ENCODE measurements around the gene POLN. TPM values are rescaled to one million over a fixed set of nuclear protein-coding genes. Genes with fewer than 3 reads are reported as not detected.

Gene POLN
- total RNA-seq, 1 experiment from 2014 or later = 3.5 TPM

DNA sequence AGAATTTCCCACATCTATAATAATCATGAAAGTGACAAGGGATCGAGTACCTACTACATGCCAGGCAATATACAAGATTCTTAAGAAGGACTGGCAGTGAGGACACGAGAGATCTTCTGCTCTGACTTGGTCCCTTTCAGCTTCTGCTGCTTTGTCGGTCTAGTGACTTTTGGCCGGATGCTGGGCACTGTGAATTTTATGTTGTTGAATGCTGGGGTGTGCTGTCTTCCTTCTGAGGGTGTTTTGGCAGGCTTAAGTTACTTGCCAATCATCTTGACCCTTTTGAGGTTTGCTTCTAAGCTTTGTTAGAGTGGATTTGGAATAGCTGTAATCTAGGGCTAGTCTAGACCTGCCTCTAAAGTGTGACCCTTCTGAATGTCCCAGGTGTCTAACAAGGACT, 159.3 kb downstream of the POLN start (continued):
- TF ChIP-seq, protein P1, sequence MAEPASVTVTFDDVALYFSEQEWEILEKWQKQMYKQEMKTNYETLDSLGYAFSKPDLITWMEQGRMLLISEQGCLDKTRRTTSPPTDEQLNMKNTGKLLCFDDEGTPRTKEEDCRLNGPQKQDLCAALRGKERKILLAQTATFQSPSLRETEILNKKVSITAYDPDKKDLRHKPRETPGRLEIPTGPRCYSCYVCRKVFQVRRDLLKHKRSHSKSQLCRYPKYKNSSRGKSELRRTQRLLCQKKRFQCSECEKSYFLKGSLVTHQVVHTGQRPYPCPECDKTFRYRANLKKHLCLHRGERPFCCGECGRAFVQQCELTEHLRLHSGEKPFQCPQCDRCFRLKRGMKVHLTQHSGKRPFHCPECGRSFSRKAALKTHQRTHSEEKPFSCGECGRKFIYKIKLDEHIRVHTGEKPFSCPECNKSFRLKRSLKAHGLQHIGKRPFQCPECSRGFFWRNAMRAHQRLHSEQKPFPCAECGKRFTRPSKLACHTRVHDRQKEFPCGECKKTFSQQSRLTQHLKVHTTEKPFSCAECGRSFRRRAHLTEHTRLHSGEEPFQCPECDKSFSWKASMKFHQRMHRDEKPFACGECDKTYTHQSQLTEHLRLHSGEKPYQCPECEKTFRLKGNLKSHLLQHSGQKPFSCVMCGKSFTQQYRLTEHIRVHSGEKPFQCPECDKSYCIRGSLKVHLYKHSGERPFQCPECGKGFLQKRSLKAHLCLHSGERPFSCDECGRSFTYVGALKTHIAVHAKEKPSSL (CRISPR knock-in tag; conservative IDR thresholded peaks at IDR 0.05) = no peak
- TF ChIP-seq, protein P2, sequence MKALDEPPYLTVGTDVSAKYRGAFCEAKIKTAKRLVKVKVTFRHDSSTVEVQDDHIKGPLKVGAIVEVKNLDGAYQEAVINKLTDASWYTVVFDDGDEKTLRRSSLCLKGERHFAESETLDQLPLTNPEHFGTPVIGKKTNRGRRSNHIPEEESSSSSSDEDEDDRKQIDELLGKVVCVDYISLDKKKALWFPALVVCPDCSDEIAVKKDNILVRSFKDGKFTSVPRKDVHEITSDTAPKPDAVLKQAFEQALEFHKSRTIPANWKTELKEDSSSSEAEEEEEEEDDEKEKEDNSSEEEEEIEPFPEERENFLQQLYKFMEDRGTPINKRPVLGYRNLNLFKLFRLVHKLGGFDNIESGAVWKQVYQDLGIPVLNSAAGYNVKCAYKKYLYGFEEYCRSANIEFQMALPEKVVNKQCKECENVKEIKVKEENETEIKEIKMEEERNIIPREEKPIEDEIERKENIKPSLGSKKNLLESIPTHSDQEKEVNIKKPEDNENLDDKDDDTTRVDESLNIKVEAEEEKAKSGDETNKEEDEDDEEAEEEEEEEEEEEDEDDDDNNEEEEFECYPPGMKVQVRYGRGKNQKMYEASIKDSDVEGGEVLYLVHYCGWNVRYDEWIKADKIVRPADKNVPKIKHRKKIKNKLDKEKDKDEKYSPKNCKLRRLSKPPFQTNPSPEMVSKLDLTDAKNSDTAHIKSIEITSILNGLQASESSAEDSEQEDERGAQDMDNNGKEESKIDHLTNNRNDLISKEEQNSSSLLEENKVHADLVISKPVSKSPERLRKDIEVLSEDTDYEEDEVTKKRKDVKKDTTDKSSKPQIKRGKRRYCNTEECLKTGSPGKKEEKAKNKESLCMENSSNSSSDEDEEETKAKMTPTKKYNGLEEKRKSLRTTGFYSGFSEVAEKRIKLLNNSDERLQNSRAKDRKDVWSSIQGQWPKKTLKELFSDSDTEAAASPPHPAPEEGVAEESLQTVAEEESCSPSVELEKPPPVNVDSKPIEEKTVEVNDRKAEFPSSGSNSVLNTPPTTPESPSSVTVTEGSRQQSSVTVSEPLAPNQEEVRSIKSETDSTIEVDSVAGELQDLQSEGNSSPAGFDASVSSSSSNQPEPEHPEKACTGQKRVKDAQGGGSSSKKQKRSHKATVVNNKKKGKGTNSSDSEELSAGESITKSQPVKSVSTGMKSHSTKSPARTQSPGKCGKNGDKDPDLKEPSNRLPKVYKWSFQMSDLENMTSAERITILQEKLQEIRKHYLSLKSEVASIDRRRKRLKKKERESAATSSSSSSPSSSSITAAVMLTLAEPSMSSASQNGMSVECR (CRISPR knock-in tag; IDR thresholded peaks at IDR 0.05; ENCODE audit: borderline replicate concordance) = no peak
- TF ChIP-seq, protein P3, sequence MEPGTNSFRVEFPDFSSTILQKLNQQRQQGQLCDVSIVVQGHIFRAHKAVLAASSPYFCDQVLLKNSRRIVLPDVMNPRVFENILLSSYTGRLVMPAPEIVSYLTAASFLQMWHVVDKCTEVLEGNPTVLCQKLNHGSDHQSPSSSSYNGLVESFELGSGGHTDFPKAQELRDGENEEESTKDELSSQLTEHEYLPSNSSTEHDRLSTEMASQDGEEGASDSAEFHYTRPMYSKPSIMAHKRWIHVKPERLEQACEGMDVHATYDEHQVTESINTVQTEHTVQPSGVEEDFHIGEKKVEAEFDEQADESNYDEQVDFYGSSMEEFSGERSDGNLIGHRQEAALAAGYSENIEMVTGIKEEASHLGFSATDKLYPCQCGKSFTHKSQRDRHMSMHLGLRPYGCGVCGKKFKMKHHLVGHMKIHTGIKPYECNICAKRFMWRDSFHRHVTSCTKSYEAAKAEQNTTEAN (CRISPR knock-in tag; IDR thresholded peaks at IDR 0.05) = no peak
- TF ChIP-seq ELF4 (CRISPR knock-in tag; IDR thresholded peaks at IDR 0.05; ENCODE audit: low read depth) (no peak), OVOL2 (CRISPR knock-in tag; IDR thresholded peaks at IDR 0.05; ENCODE audit: borderline replicate concordance) (no peak)
- TF ChIP-seq, protein P4, sequence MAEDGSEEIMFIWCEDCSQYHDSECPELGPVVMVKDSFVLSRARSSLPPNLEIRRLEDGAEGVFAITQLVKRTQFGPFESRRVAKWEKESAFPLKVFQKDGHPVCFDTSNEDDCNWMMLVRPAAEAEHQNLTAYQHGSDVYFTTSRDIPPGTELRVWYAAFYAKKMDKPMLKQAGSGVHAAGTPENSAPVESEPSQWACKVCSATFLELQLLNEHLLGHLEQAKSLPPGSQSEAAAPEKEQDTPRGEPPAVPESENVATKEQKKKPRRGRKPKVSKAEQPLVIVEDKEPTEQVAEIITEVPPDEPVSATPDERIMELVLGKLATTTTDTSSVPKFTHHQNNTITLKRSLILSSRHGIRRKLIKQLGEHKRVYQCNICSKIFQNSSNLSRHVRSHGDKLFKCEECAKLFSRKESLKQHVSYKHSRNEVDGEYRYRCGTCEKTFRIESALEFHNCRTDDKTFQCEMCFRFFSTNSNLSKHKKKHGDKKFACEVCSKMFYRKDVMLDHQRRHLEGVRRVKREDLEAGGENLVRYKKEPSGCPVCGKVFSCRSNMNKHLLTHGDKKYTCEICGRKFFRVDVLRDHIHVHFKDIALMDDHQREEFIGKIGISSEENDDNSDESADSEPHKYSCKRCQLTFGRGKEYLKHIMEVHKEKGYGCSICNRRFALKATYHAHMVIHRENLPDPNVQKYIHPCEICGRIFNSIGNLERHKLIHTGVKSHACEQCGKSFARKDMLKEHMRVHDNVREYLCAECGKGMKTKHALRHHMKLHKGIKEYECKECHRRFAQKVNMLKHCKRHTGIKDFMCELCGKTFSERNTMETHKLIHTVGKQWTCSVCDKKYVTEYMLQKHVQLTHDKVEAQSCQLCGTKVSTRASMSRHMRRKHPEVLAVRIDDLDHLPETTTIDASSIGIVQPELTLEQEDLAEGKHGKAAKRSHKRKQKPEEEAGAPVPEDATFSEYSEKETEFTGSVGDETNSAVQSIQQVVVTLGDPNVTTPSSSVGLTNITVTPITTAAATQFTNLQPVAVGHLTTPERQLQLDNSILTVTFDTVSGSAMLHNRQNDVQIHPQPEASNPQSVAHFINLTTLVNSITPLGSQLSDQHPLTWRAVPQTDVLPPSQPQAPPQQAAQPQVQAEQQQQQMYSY (CRISPR knock-in tag; IDR thresholded peaks at IDR 0.05) = no peak

DNA sequence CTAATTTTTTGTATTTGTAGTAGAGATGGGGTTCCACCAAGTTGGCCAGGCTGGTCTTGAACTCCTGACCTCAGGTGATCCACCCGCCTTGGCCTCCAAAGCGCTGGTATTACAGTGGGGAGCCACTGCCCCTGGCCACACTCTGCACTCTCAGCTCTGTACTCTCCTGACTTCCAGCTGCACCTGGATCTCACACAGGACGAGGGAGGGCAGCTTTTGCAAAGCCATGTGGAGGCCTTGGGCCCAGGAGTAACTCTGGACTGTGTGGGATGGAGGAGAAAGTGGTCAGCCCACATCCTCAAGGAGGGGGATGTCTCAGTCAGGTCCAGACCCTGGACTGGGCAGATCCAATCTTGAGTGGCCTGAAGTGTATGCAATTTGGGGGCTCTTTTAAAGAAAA, 159.8 kb downstream of the POLN start:
- no peak for DNase-seq (ENCODE audit: low spot score)
- no peak for ATAC-seq
- Mint-ChIP-seq H3K27ac (no peak overlapping the region), H3K4me3 (no peak overlapping the region), H3K36me3 (no peaks in the 10 kb centered on the region), H3K4me1 (no peaks in the 10 kb centered on the region), H3K9me3 (no peaks in the 10 kb centered on the region), H3K27me3 (ENCODE audit: low read depth) (no peaks in the 10 kb centered on the region; the same call in none of the 2 replicates)
- ChIA-PET CTCF (no interaction called here), POLR2A (no interaction called here)
- TF ChIP-seq, protein P5, sequence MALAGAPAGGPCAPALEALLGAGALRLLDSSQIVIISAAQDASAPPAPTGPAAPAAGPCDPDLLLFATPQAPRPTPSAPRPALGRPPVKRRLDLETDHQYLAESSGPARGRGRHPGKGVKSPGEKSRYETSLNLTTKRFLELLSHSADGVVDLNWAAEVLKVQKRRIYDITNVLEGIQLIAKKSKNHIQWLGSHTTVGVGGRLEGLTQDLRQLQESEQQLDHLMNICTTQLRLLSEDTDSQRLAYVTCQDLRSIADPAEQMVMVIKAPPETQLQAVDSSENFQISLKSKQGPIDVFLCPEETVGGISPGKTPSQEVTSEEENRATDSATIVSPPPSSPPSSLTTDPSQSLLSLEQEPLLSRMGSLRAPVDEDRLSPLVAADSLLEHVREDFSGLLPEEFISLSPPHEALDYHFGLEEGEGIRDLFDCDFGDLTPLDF (CRISPR knock-in tag; IDR thresholded peaks at IDR 0.05) = no peak
- TF ChIP-seq, protein P2 (CRISPR knock-in tag; IDR thresholded peaks at IDR 0.05; ENCODE audit: borderline replicate concordance) = no peak
- TF ChIP-seq, protein P4 (CRISPR knock-in tag; IDR thresholded peaks at IDR 0.05) = no peak
- TF ChIP-seq MYBL2 (CRISPR knock-in tag; IDR thresholded peaks at IDR 0.05) (no peak), NFYB (CRISPR knock-in tag; conservative IDR thresholded peaks at IDR 0.05; ENCODE audit: low read depth) (no peak)

Measured in WTC11 (cell line).